T-helper 1 cell treated with Interleukin-12 subunit alpha and Interleukin-12 subunit beta and Interleukin-4 antibody, amounts not matched to agents 30 μg/mL and 1 μg/mL, for 36 hours (primary cell): ENCODE measurements around the gene TTLL1.

Experiments used
- H3K27ac Mint-ChIP-seq: one replicate; pipeline ENCODE4 v1.8.0; 2021; ENCODE audit warnings: mild to moderate bottlenecking, mixed read lengths
- H3K27me3 Mint-ChIP-seq: one replicate; pipeline ENCODE4 v1.8.0; 2021; ENCODE audit warnings: low read depth, mixed read lengths
- H3K36me3 Mint-ChIP-seq: one replicate; pipeline ENCODE4 v1.8.0; 2021; ENCODE audit warnings: low read depth, mixed read lengths
- H3K4me1 Mint-ChIP-seq: one replicate; pipeline ENCODE4 v1.8.0; 2021; ENCODE audit warnings: low read depth, mixed read lengths
- H3K4me3 Mint-ChIP-seq: one replicate; pipeline ENCODE4 v1.8.0; 2021; ENCODE audit warnings: mild to moderate bottlenecking, moderate library complexity, mixed read lengths
- H3K9me3 Mint-ChIP-seq: one replicate; pipeline ENCODE4 v1.8.0; 2021; ENCODE audit warnings: mixed read lengths

Gene TTLL1

GRCh38 chr22:43066134-43066533 is 23.1 kb downstream of the TTLL1 start:
- no peaks in the 10 kb centered on the region for H3K4me1 Mint-ChIP-seq

GRCh38 chr22:43060183-43060582 is 29.0 kb downstream of the TTLL1 start:
- Mint-ChIP-seq H3K4me1 (no peaks in the 10 kb centered on the region), H3K36me3 (peaks cover 3% of the 10 kb centered on the region)

More at GRCh38 chr22:43066134-43066533, 23.1 kb downstream of the TTLL1 start:
- Mint-ChIP-seq H3K9me3 (no peaks in the 10 kb centered on the region), H3K4me3 (no peak overlapping the region), H3K27ac (no peak overlapping the region), H3K27me3 (no peaks in the 10 kb centered on the region), H3K36me3 (peaks cover 4% of the 10 kb centered on the region)

GRCh38 chr22:43057641-43058040 is 31.6 kb downstream of the TTLL1 start:
- Mint-ChIP-seq H3K9me3 (no peaks in the 10 kb centered on the region), H3K36me3 (no peaks in the 10 kb centered on the region), H3K4me3 (no peak overlapping the region), H3K27me3 (no peaks in the 10 kb centered on the region), H3K4me1 (no peaks in the 10 kb centered on the region), H3K27ac (no peak overlapping the region)

More at GRCh38 chr22:43060183-43060582, 29.0 kb downstream of the TTLL1 start:
- no peaks in the 10 kb centered on the region for H3K9me3 Mint-ChIP-seq
- no peak overlapping the region for H3K27ac Mint-ChIP-seq
- H3K27me3 Mint-ChIP-seq, result no peaks in the 10 kb centered on the region
- H3K4me3 Mint-ChIP-seq, result no peak overlapping the region

GRCh38 chr22:43053176-43053575 is 36.0 kb downstream of the TTLL1 start:
- Mint-ChIP-seq H3K9me3 (no peaks in the 10 kb centered on the region), H3K4me3 (no peak overlapping the region), H3K4me1 (no peaks in the 10 kb centered on the region), H3K27me3 (no peaks in the 10 kb centered on the region), H3K36me3 (no peaks in the 10 kb centered on the region), H3K27ac (no peak overlapping the region)

GRCh38 chr22:43050995-43051394 is 38.2 kb downstream of the TTLL1 start:
- Mint-ChIP-seq H3K9me3 (no peaks in the 10 kb centered on the region), H3K36me3 (no peaks in the 10 kb centered on the region), H3K27me3 (no peaks in the 10 kb centered on the region), H3K27ac (no peak overlapping the region), H3K4me3 (no peak overlapping the region), H3K4me1 (no peaks in the 10 kb centered on the region)

- Mint-ChIP-seq H3K27me3 (no peaks in the 10 kb centered on the region), H3K27ac (no peak overlapping the region), H3K4me1 (no peaks in the 10 kb centered on the region), H3K4me3 (no peak overlapping the region), H3K36me3 (no peaks in the 10 kb centered on the region), H3K9me3 (no peaks in the 10 kb centered on the region)
Measured at GRCh38 chr22:43047605-43048004, 41.6 kb downstream of the TTLL1 start.

GRCh38 chr22:43044290-43044712 is 44.9 kb downstream of the TTLL1 start:
- H3K36me3 Mint-ChIP-seq, result no peaks in the 10 kb centered on the region
- no peaks in the 10 kb centered on the region for H3K27me3 Mint-ChIP-seq
- no peaks in the 10 kb centered on the region for H3K9me3 Mint-ChIP-seq
- no peak overlapping the region for H3K27ac Mint-ChIP-seq
- H3K4me3 Mint-ChIP-seq, result no peak overlapping the region
- no peaks in the 10 kb centered on the region for H3K4me1 Mint-ChIP-seq

- no peaks in the 10 kb centered on the region for H3K36me3 Mint-ChIP-seq
- no peaks in the 10 kb centered on the region for H3K9me3 Mint-ChIP-seq
- H3K27ac Mint-ChIP-seq, result no peak overlapping the region
- H3K4me3 Mint-ChIP-seq, result no peak overlapping the region
- no peaks in the 10 kb centered on the region for H3K27me3 Mint-ChIP-seq
- H3K4me1 Mint-ChIP-seq, result no peaks in the 10 kb centered on the region
Measured at GRCh38 chr22:43042101-43042780, 47.0 kb downstream of the TTLL1 start.

GRCh38 chr22:43039800-43040199 is 49.4 kb downstream of the TTLL1 start:
- H3K27me3 Mint-ChIP-seq, result no peaks in the 10 kb centered on the region
- H3K27ac Mint-ChIP-seq, result no peak overlapping the region
- no peaks in the 10 kb centered on the region for H3K36me3 Mint-ChIP-seq
- H3K9me3 Mint-ChIP-seq, result no peaks in the 10 kb centered on the region
- no peaks in the 10 kb centered on the region for H3K4me1 Mint-ChIP-seq
- H3K4me3 Mint-ChIP-seq, result no peak overlapping the region

- H3K4me3 Mint-ChIP-seq, result no peak overlapping the region
- peaks cover 2% of the 10 kb centered on the region for H3K4me1 Mint-ChIP-seq
- no peaks in the 10 kb centered on the region for H3K36me3 Mint-ChIP-seq
- no peaks in the 10 kb centered on the region for H3K9me3 Mint-ChIP-seq
- H3K27ac Mint-ChIP-seq, result no peak overlapping the region
- H3K27me3 Mint-ChIP-seq, result no peaks in the 10 kb centered on the region
Measured at GRCh38 chr22:43038325-43038724, 50.9 kb downstream of the TTLL1 start.

GRCh38 chr22:43036282-43036829 is 52.8 kb downstream of the TTLL1 start:
- Mint-ChIP-seq H3K36me3 (no peaks in the 10 kb centered on the region), H3K4me3 (no peak overlapping the region), H3K4me1 (peaks cover 2% of the 10 kb centered on the region), H3K9me3 (no peaks in the 10 kb centered on the region), H3K27ac (no peak overlapping the region), H3K27me3 (no peaks in the 10 kb centered on the region)

GRCh38 chr22:43035250-43035649 is 53.9 kb downstream of the TTLL1 start:
- Mint-ChIP-seq H3K27me3 (no peaks in the 10 kb centered on the region), H3K9me3 (no peaks in the 10 kb centered on the region), H3K4me3 (no peak overlapping the region), H3K4me1 (peaks cover 2% of the 10 kb centered on the region), H3K27ac (no peak overlapping the region), H3K36me3 (no peaks in the 10 kb centered on the region)

GRCh38 chr22:43031617-43032016 is 57.6 kb downstream of the TTLL1 start:
- no peaks in the 10 kb centered on the region for H3K36me3 Mint-ChIP-seq
- no peaks in the 10 kb centered on the region for H3K9me3 Mint-ChIP-seq
- no peaks in the 10 kb centered on the region for H3K27me3 Mint-ChIP-seq
- no peak overlapping the region for H3K4me3 Mint-ChIP-seq
- peaks cover 2% of the 10 kb centered on the region for H3K4me1 Mint-ChIP-seq
- H3K27ac Mint-ChIP-seq, result no peak overlapping the region

- peaks cover 12% of the 10 kb centered on the region for H3K4me1 Mint-ChIP-seq
- no peak overlapping the region for H3K27ac Mint-ChIP-seq
- H3K9me3 Mint-ChIP-seq, result no peaks in the 10 kb centered on the region
- H3K36me3 Mint-ChIP-seq, result no peaks in the 10 kb centered on the region
- H3K27me3 Mint-ChIP-seq, result peaks cover 9% of the 10 kb centered on the region
- no peak overlapping the region for H3K4me3 Mint-ChIP-seq
Measured at GRCh38 chr22:43018615-43019014, 70.6 kb downstream of the TTLL1 start.

- Mint-ChIP-seq H3K4me1 (peaks cover 18% of the 10 kb centered on the region), H3K27me3 (peaks cover 9% of the 10 kb centered on the region), H3K9me3 (no peaks in the 10 kb centered on the region), H3K36me3 (no peaks in the 10 kb centered on the region), H3K27ac (no peak overlapping the region), H3K4me3 (no peak overlapping the region)
Measured at GRCh38 chr22:43017525-43018460, 71.4 kb downstream of the TTLL1 start.
